HCT116 (cell line): Measurements from ENCODE around the gene F8A2. TPM values are rescaled to one million over a fixed set of nuclear protein-coding genes. Genes with fewer than 3 reads are reported as not detected.
"Not testable (repeated sequence)": the region's sequence is repeated elsewhere in the genome, so short reads cannot be mapped to it uniquely, and the experiment has no call there.

Experiments used
- ATAC-seq: fragments of 200-7000 bp; cut with Tn5 transposase; 2 replicates; pipeline ENCODE4 v1.9.1; 2020; ENCODE audit warnings: mild to moderate bottlenecking, moderate library complexity
- BruUV-seq: library from RNA; stranded (reverse); fragments of 400-500 nt; replicated peaks from 2 replicates; lab custom pipeline; 2021; lab: Mats Ljungman, UMichigan
- CTCF ChIA-PET: fragments of 300-600 bp; sonication (Branson Sonifier 250); formaldehyde crosslinking; loops from one replicate; lab custom pipeline; 2021; ENCODE audit warnings: antibody characterized with exemption; lab: Charles Lee
- POLR2A ChIA-PET: fragments of 300-600, 350-600 bp; sonication (Branson Sonifier 250); formaldehyde crosslinking; loops from one replicate; lab custom pipeline; 2021; ENCODE audit warnings: antibody characterized with exemption; lab: Charles Lee
- RAD21 ChIA-PET, 2 experiments: fragments of 300-600 bp; sonication (Branson Sonifier 250); formaldehyde crosslinking; loops; one replicate each; lab custom pipeline; 2023; ENCODE audit warnings: low total read pairs in 2 of 2; ENCODE audit not compliant: uncharacterized antibody in 2 of 2, unreplicated experiment in 2 of 2, low non-redundant PET in 1 of 2; lab: Charles Lee
- DNase-seq: peaks from one replicate; pipeline ENCODE4 v3.0.0-alpha.2; 2010; ENCODE audit warnings: low read depth, low spot score
- H2AFZ ChIP-seq: fragments of 200-600 bp; shearing (Covaris generic), sonication (generic); 2 replicates; pipeline ENCODE4 v1.6.1; 2017; ENCODE audit warnings: low read depth, mixed run types, mixed read lengths, antibody characterized with exemption, low read length; ENCODE audit not compliant: poor library complexity, severe bottlenecking
- H3K27ac ChIP-seq: 2 replicates; pipeline ENCODE4 v1.5.1; 2012; ENCODE audit warnings: low read depth, low read length
- H3K27me3 ChIP-seq: fragments of 200-600 bp; sonication (generic); 2 replicates; pipeline ENCODE4 v1.6.1; 2016; ENCODE audit warnings: mixed run types, low read length, mixed read lengths; ENCODE audit not compliant: insufficient read depth
- H3K36me3 ChIP-seq, 2 experiments: fragments of 200-500 bp in 1 of 2; fragments of 200-600 bp in 1 of 2; sonication (Bioruptor generic) in 1 of 2; sonication (generic) in 1 of 2; 2 replicates each; pipeline versions ENCODE4 v1.5.1 to v1.6.1; 2014 to 2016; ENCODE audit warnings: low read length in 2 of 2, inconsistent platforms in 1 of 2, mixed read lengths in 1 of 2, mixed run types in 1 of 2; ENCODE audit not compliant: insufficient read depth in 2 of 2, control insufficient read depth in 1 of 2
- H3K4me1 ChIP-seq, 2 experiments: fragments of 200-600 bp in 1 of 2; sonication (generic) in 1 of 2; 2 replicates each; pipeline versions ENCODE4 v1.5.1 to v1.6.1; 2012 to 2017; ENCODE audit warnings: low read length in 2 of 2, inconsistent platforms in 1 of 2, mild to moderate bottlenecking in 1 of 2, mixed read lengths in 1 of 2, mixed run types in 1 of 2, moderate library complexity in 1 of 2; ENCODE audit not compliant: insufficient read depth in 2 of 2, control insufficient read depth in 1 of 2
- H3K4me2 ChIP-seq: fragments of 200-600 bp; sonication (generic); 2 replicates; pipeline ENCODE4 v1.6.1; 2017; ENCODE audit warnings: mixed run types, low read length, mixed read lengths
- H3K4me3 ChIP-seq, 2 experiments: fragments of 200-600 bp in 1 of 2; sonication (generic) in 1 of 2; replicated peaks in 1 of 2; 2 replicates each; pipeline ENCODE4 v1.5.1; 2011 to 2016; ENCODE audit warnings: low read length in 2 of 2, control low read depth in 1 of 2, low read depth in 1 of 2, mild to moderate bottlenecking in 1 of 2, mixed read lengths in 1 of 2, mixed run types in 1 of 2
- H3K79me2 ChIP-seq: fragments of 200-600 bp; sonication (generic); 2 replicates; pipeline ENCODE4 v1.6.1; 2017; ENCODE audit warnings: mild to moderate bottlenecking, mixed run types, low read length, moderate library complexity, mixed read lengths; ENCODE audit not compliant: insufficient read depth
- H3K9ac ChIP-seq: fragments of 200-600 bp; sonication (generic); 2 replicates; pipeline ENCODE4 v1.6.1; 2016; ENCODE audit warnings: low read length, mixed read lengths
- H3K9me2 ChIP-seq: fragments of 200-600 bp; sonication (generic), shearing (Covaris generic); 2 replicates; pipeline ENCODE4 v1.6.1; 2017; ENCODE audit warnings: mixed run types, mild to moderate bottlenecking, moderate library complexity; ENCODE audit not compliant: insufficient read depth
- H3K9me3 ChIP-seq, 2 experiments: fragments of 200-500 bp in 1 of 2; fragments of 200-600 bp in 1 of 2; sonication (Bioruptor generic) in 1 of 2; sonication (generic) in 1 of 2; 2 replicates each; pipeline ENCODE4 v1.6.1; 2014 to 2017; ENCODE audit warnings: low read length in 2 of 2, mixed read lengths in 2 of 2, inconsistent platforms in 1 of 2, low read depth in 1 of 2, mild to moderate bottlenecking in 1 of 2, mixed run types in 1 of 2, moderate library complexity in 1 of 2; ENCODE audit not compliant: control insufficient read depth in 1 of 2, insufficient read depth in 1 of 2
- H4K20me1 ChIP-seq: fragments of 200-600 bp; sonication (generic), shearing (Covaris generic); 2 replicates; pipeline ENCODE4 v1.6.1; 2017; ENCODE audit warnings: mixed run types, mild to moderate bottlenecking, moderate library complexity; ENCODE audit not compliant: insufficient read depth
- intact Hi-C: fragments of 100-400 bp; cut with micrococcal nuclease; formaldehyde crosslinking; loops from 2 replicates; pipeline ENCODE4 v1.10.0; 2022
- total RNA-seq: library from RNA; stranded (reverse); gene quantifications from one replicate; pipeline ENCODE4 v1.2.1, GENCODE V29; 2021; ENCODE audit not compliant: unreplicated experiment

The F8A2 gene
- total RNA-seq, 1 experiment from 2014 or later: not detected

DNA sequence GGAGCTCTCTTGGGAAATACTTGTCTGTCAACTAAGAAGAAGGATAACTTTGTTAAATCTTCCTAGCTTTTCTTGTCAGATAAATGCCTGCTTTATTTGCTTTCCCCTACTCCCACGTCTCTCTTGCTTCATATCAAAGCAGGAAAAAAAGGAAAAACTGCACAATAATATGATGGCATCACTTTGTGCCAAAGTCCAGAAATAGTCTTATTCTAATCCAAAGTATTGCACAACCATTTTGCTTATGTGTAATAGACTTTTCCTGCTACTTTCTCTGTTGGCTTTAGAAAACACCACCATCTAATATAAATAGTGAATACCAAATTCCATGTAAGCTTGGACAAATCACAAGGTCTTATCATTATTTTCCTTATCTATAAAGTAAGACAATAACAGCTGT, 36.2 kb upstream of the F8A2 start:
- H3K9me3 ChIP-seq, H2AFZ ChIP-seq, H4K20me1 ChIP-seq, H3K9ac ChIP-seq, CTCF ChIA-PET, H3K4me3 ChIP-seq, RAD21 ChIA-PET, DNase-seq, intact Hi-C loops, H3K27me3 ChIP-seq, H3K36me3 ChIP-seq, BruUV-seq, H3K27ac ChIP-seq, H3K79me2 ChIP-seq, H3K4me2 ChIP-seq, ATAC-seq, H3K9me2 ChIP-seq, H3K4me1 ChIP-seq, POLR2A ChIA-PET: not testable (repeated sequence)

DNA sequence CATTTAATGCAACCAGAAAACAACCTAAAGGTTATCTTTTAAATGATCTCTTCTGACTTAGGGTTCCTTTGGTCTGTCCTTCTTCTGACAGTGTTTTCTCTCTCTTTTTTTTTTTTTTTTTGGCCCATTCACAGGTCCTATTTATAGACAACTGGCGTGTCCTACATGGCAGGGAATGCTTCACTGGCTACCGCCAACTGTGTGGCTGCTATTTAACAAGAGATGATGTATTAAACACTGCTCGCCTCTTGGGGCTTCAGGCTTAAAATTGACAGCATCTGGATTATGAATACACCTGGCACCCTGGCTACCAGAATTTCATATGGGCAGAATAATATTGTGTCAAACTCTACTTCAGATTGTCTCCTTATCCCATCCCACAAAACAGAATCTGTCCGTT, 32.4 kb upstream of the F8A2 start:
- H3K27me3 ChIP-seq, H3K27ac ChIP-seq, BruUV-seq, ATAC-seq, POLR2A ChIA-PET, H3K79me2 ChIP-seq, H3K9ac ChIP-seq, H3K9me3 ChIP-seq, RAD21 ChIA-PET, H3K9me2 ChIP-seq, intact Hi-C loops, H3K4me3 ChIP-seq, H3K4me2 ChIP-seq, DNase-seq, H3K4me1 ChIP-seq, H4K20me1 ChIP-seq, CTCF ChIA-PET, H2AFZ ChIP-seq, H3K36me3 ChIP-seq: not testable (repeated sequence)

- H3K4me3 ChIP-seq, H3K9me2 ChIP-seq, ATAC-seq, POLR2A ChIA-PET, intact Hi-C loops, H3K27me3 ChIP-seq, BruUV-seq, H3K4me2 ChIP-seq, H3K27ac ChIP-seq, H3K79me2 ChIP-seq, H4K20me1 ChIP-seq, RAD21 ChIA-PET, DNase-seq, H2AFZ ChIP-seq, H3K9ac ChIP-seq, H3K36me3 ChIP-seq, H3K9me3 ChIP-seq, CTCF ChIA-PET, H3K4me1 ChIP-seq: not testable (repeated sequence)
Observed at GRCh38 chrX:155363712-155364111, 18.2 kb upstream of the F8A2 start.

- H3K9ac ChIP-seq, CTCF ChIA-PET, H3K4me1 ChIP-seq, H4K20me1 ChIP-seq, H3K9me2 ChIP-seq, H3K27me3 ChIP-seq, H3K4me3 ChIP-seq, intact Hi-C loops, H3K4me2 ChIP-seq, H3K36me3 ChIP-seq, POLR2A ChIA-PET, DNase-seq, H3K27ac ChIP-seq, H3K79me2 ChIP-seq, H2AFZ ChIP-seq, BruUV-seq, RAD21 ChIA-PET, ATAC-seq, H3K9me3 ChIP-seq: not testable (repeated sequence)
Observed at GRCh38 chrX:155373777-155374458, 8.0 kb upstream of the F8A2 start.
